HepG2 (cell line): ENCODE measurements around the gene CHRD. TPM values are rescaled to one million over a fixed set of nuclear protein-coding genes. Genes with fewer than 3 reads are reported as not detected.

ENCODE experiments used
- AKAP8 ChIP-seq: sonication (generic); formaldehyde crosslinking; IDR thresholded peaks from 2 replicates; pipeline ENCODE4 v1.5.1; 2020; ENCODE audit warnings: mild to moderate bottlenecking, missing genetic modification reagents
- ATF7-NPFF ChIP-seq: sonication (generic); formaldehyde crosslinking; IDR thresholded peaks from 2 replicates; pipeline ENCODE4 v1.8.1; 2023; ENCODE audit warnings: mild to moderate bottlenecking, low read depth, missing genetic modification reagents, moderate library complexity
- ELF1 ChIP-seq: sonication (generic); formaldehyde crosslinking; IDR thresholded peaks from 2 replicates; pipeline ENCODE4 v1.4.0; 2020; ENCODE audit warnings: missing genetic modification reagents
- FOXJ3 ChIP-seq: sonication (generic); formaldehyde crosslinking; IDR thresholded peaks from 2 replicates; pipeline ENCODE4 v1.4.0; 2020; ENCODE audit warnings: missing genetic modification reagents, mild to moderate bottlenecking, borderline replicate concordance
- HES4 ChIP-seq: sonication (generic); formaldehyde crosslinking; IDR thresholded peaks from 2 replicates; pipeline ENCODE4 v1.9.0; 2021; ENCODE audit warnings: mild to moderate bottlenecking, missing genetic modification reagents, borderline replicate concordance
- IKZF5 ChIP-seq: IDR thresholded peaks from 2 replicates; pipeline ENCODE4 v1.6.1; 2018; ENCODE audit warnings: missing genetic modification reagents, mild to moderate bottlenecking, missing compliant biosample characterization
- KDM5A ChIP-seq: fragments of 200-600 bp; sonication (generic); IDR thresholded peaks from 2 replicates; pipeline ENCODE4 v1.7.0; 2018; ENCODE audit warnings: antibody characterized with exemption, mild to moderate bottlenecking, low read length, borderline replicate concordance
- MAZ ChIP-seq, 2 experiments: sonication (generic) in 1 of 2; formaldehyde crosslinking in 1 of 2; IDR thresholded peaks; 2 replicates each; pipeline versions ENCODE4 v1.5.0 to v1.6.1; 2012 to 2020; ENCODE audit warnings: low read depth in 2 of 2, mild to moderate bottlenecking in 2 of 2, borderline replicate concordance in 1 of 2, improper control_type of control experiment in 1 of 2, low read length in 1 of 2, missing genetic modification reagents in 1 of 2, moderate library complexity in 1 of 2
- MBNL3 ChIP-seq: fragments of 250-450 bp; sonication (Bioruptor Pico); conservative IDR thresholded peaks from 2 replicates; pipeline ENCODE4 v1.8.0; 2022; ENCODE audit warnings: mild to moderate bottlenecking, inconsistent platforms
- MIER2 ChIP-seq: IDR thresholded peaks from 2 replicates; pipeline ENCODE4 v1.6.1; 2016; ENCODE audit warnings: missing biosample characterization, missing genetic modification reagents
- MTF1 ChIP-seq: sonication (generic); formaldehyde crosslinking; IDR thresholded peaks from 2 replicates; pipeline ENCODE4 v1.5.0; 2020; ENCODE audit warnings: missing genetic modification reagents
- RXRA ChIP-seq: sonication (generic); formaldehyde crosslinking; IDR thresholded peaks from 2 replicates; pipeline ENCODE4 v1.5.1; 2020; ENCODE audit warnings: missing genetic modification reagents
- SAP130 ChIP-seq: IDR thresholded peaks from 2 replicates; pipeline ENCODE4 v1.6.1; 2016; ENCODE audit warnings: low read depth
- SIN3A ChIP-seq: IDR thresholded peaks from 2 replicates; pipeline ENCODE4 v1.6.1; 2011; ENCODE audit warnings: low read depth, mild to moderate bottlenecking, control low read depth, low read length, borderline replicate concordance
- SMARCE1 ChIP-seq: fragments of 450-650 bp; IDR thresholded peaks from 2 replicates; pipeline ENCODE4 v1.6.1; 2017; ENCODE audit warnings: borderline replicate concordance
- SMYD3 ChIP-seq: sonication (generic); formaldehyde crosslinking; IDR thresholded peaks from 2 replicates; pipeline ENCODE4 v1.8.1; 2023; ENCODE audit warnings: mild to moderate bottlenecking, missing genetic modification reagents
- TGIF2 ChIP-seq: IDR thresholded peaks from 2 replicates; pipeline ENCODE4 v1.6.1; 2016; ENCODE audit warnings: control low read depth, missing compliant biosample characterization
- ZFP36 ChIP-seq: fragments of 150-350 bp; IDR thresholded peaks from 2 replicates; pipeline ENCODE4 v1.6.1; 2018; ENCODE audit warnings: borderline replicate concordance, low read length, low read depth; ENCODE audit not compliant: partially characterized antibody
- ZFP90 ChIP-seq: sonication (generic); formaldehyde crosslinking; IDR thresholded peaks from 2 replicates; pipeline ENCODE4 v1.8.0; 2022; ENCODE audit warnings: missing genetic modification reagents, mild to moderate bottlenecking, inconsistent platforms, borderline replicate concordance
- ZFX ChIP-seq: sonication (generic); formaldehyde crosslinking; IDR thresholded peaks from 2 replicates; pipeline ENCODE4 v1.4.0; 2020; ENCODE audit warnings: mild to moderate bottlenecking, low read depth, missing genetic modification reagents, moderate library complexity
- ZNF282 ChIP-seq: fragments of 450-650 bp; IDR thresholded peaks from 2 replicates; pipeline ENCODE4 v1.6.1; 2018; ENCODE audit not compliant: partially characterized antibody
- ZNF354B ChIP-seq: sonication (generic); formaldehyde crosslinking; IDR thresholded peaks from 2 replicates; pipeline ENCODE4 v1.8.0; 2022; ENCODE audit warnings: mild to moderate bottlenecking, missing genetic modification reagents
- ZNF792 ChIP-seq: IDR thresholded peaks from 2 replicates; pipeline ENCODE4 v1.6.1; 2016
- ZNF83 ChIP-seq: sonication (generic); formaldehyde crosslinking; IDR thresholded peaks from 2 replicates; pipeline ENCODE4 v1.4.0; 2020; ENCODE audit warnings: missing genetic modification reagents, mild to moderate bottlenecking, borderline replicate concordance
- ZSCAN31 ChIP-seq: sonication (generic); formaldehyde crosslinking; IDR thresholded peaks from 2 replicates; pipeline ENCODE4 v1.5.0; 2020; ENCODE audit warnings: low read depth, mild to moderate bottlenecking, missing genetic modification reagents
- ZSCAN9 ChIP-seq: IDR thresholded peaks from 2 replicates; pipeline ENCODE4 v1.6.1; 2016; ENCODE audit warnings: borderline replicate concordance
- polyA plus RNA-seq, 8 experiments: library from polyadenylated mRNA; depleted of rRNA in 3 of 8; stranded (reverse) in 7 of 8; unstranded in 1 of 8; fragments of >200 nt; fragmentation: Illumina TruSeq in 4 of 8; extraction: Trizol in 4 of 8; gene quantifications; 2 replicates each; pipeline versions ENCODE4 v1.2.1 to v1.2.3, GENCODE V29; 2011 to 2016; ENCODE audit warnings: low read depth in 4 of 8, missing spikeins in 1 of 8, mixed read lengths in 1 of 8; ENCODE audit not compliant: insufficient read depth in 1 of 8
- total RNA-seq, 5 experiments: library from RNA; depleted of rRNA; stranded (reverse); fragments of >200 nt; fragmentation: Illumina TruSeq; extraction: Trizol; gene quantifications; 2 replicates each; pipeline ENCODE4 v1.2.3, GENCODE V29; 2016; ENCODE audit warnings: low read depth in 1 of 5
- TF ChIP-seq, protein P1 (sequence below): sonication (generic); formaldehyde crosslinking; IDR thresholded peaks from 2 replicates; pipeline ENCODE4 v1.8.0; 2022; ENCODE audit warnings: mild to moderate bottlenecking, missing genetic modification reagents, moderate library complexity
- TF ChIP-seq, protein P2 (sequence below): sonication (generic); formaldehyde crosslinking; IDR thresholded peaks from 2 replicates; pipeline ENCODE4 v1.4.0; 2020; ENCODE audit warnings: mild to moderate bottlenecking, missing genetic modification reagents
- TF ChIP-seq, protein P3 (sequence below): IDR thresholded peaks from 2 replicates; pipeline ENCODE4 v1.6.1; 2016; ENCODE audit warnings: mild to moderate bottlenecking

Gene CHRD
- total and polyA plus RNA-seq, 2 of the 13 experiments (the other 11 are each of a cell fraction or from before 2014, with no cell fraction given): 22.2 to 35.2 TPM

- TF ChIP-seq, protein P1, sequence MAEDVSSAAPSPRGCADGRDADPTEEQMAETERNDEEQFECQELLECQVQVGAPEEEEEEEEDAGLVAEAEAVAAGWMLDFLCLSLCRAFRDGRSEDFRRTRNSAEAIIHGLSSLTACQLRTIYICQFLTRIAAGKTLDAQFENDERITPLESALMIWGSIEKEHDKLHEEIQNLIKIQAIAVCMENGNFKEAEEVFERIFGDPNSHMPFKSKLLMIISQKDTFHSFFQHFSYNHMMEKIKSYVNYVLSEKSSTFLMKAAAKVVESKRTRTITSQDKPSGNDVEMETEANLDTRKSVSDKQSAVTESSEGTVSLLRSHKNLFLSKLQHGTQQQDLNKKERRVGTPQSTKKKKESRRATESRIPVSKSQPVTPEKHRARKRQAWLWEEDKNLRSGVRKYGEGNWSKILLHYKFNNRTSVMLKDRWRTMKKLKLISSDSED (CRISPR knock-in tag): no peak
- TF ChIP-seq SMYD3: peak; percentile 49; the same call in 1 of the 2 replicates
- TF ChIP-seq TGIF2 (CRISPR knock-in tag): peak; percentile 91
- TF ChIP-seq MIER2 (CRISPR knock-in tag): 0 out of 2 replicates have a peak, but pooled peaks have one; percentile 7
- TF ChIP-seq ZSCAN9 (CRISPR knock-in tag): no peak
- TF ChIP-seq ZNF792 (CRISPR knock-in tag): 0 out of 2 replicates have a peak, but pooled peaks have one; percentile 72
- no peak for TF ChIP-seq ZFP90 (CRISPR knock-in tag)
- no peak for TF ChIP-seq KDM5A
- TF ChIP-seq ZFX (CRISPR knock-in tag): peak; percentile 32; the same call in 1 of the 2 replicates
- no peak for TF ChIP-seq ATF7-NPFF
- TF ChIP-seq ZFP36: no peak
- peak; percentile 47; the same call in 1 of the 2 replicates for TF ChIP-seq IKZF5 (CRISPR knock-in tag)
- no peak for TF ChIP-seq AKAP8
- 0 out of 2 replicates have a peak, but pooled peaks have one; percentile 66 for TF ChIP-seq ZNF83
- peak; percentile 53; the same call in 1 of the 2 replicates for TF ChIP-seq RXRA
- no peak for TF ChIP-seq MBNL3 (CRISPR knock-in tag)
- TF ChIP-seq MTF1 (CRISPR knock-in tag): no peak
- TF ChIP-seq SIN3A: peak; percentile 74; the same call in 1 of the 2 replicates
- TF ChIP-seq HES4: no peak
- peak; percentile 78 for TF ChIP-seq SAP130 (CRISPR knock-in tag)
- peak; percentile 75 for TF ChIP-seq ELF1 (CRISPR knock-in tag)
- TF ChIP-seq SMARCE1: no peak
- TF ChIP-seq ZNF282: no peak
- TF ChIP-seq, protein P2, sequence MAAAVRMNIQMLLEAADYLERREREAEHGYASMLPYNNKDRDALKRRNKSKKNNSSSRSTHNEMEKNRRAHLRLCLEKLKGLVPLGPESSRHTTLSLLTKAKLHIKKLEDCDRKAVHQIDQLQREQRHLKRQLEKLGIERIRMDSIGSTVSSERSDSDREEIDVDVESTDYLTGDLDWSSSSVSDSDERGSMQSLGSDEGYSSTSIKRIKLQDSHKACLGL (CRISPR knock-in tag): no peak
- TF ChIP-seq FOXJ3 (CRISPR knock-in tag): no peak
- TF ChIP-seq MAZ (IDR thresholded peaks at IDR 0.05; ENCODE audit: borderline replicate concordance, low read depth, low read length): no peak
- peak; percentile 54; the same call in 1 of the 2 replicates for TF ChIP-seq MAZ (CRISPR knock-in tag; IDR thresholded peaks at IDR 0.05; ENCODE audit: low read depth)
- no peak for TF ChIP-seq ZNF354B (CRISPR knock-in tag)
- TF ChIP-seq ZSCAN31 (CRISPR knock-in tag): peak; percentile 32; the same call in 1 of the 2 replicates
- TF ChIP-seq, protein P3, sequence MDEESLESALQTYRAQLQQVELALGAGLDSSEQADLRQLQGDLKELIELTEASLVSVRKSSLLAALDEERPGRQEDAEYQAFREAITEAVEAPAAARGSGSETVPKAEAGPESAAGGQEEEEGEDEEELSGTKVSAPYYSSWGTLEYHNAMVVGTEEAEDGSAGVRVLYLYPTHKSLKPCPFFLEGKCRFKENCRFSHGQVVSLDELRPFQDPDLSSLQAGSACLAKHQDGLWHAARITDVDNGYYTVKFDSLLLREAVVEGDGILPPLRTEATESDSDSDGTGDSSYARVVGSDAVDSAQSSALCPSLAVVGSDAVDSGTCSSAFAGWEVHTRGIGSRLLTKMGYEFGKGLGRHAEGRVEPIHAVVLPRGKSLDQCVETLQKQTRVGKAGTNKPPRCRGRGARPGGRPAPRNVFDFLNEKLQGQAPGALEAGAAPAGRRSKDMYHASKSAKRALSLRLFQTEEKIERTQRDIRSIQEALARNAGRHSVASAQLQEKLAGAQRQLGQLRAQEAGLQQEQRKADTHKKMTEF: peak; percentile 58; the same call in 1 of the 2 replicates
These were observed 8.3 kb upstream of the CHRD start (continued) for GRCh38 chr3:184371570-184372018.
